Measurements from ENCODE around the gene HUWE1. TPM values are rescaled to one million over a fixed set of nuclear protein-coding genes. Genes with fewer than 3 reads are reported as not detected.

Gene HUWE1
- polyA plus RNA-seq, 3 donors: 151 to 181 (median 156) TPM

- DNase-seq (ENCODE audit: extremely low read depth in 1 of 11, low read depth in 9 of 11, low spot score in 4 of 11): no peak
Observed at GRCh38 chrX:53639257-53639656, 47.3 kb downstream of the HUWE1 start.

- no peak for DNase-seq (ENCODE audit: extremely low read depth in 1 of 11, low read depth in 9 of 11, low spot score in 4 of 11)
Observed at GRCh38 chrX:53637479-53637878, 49.0 kb downstream of the HUWE1 start.

GRCh38 chrX:53631156-53631555 is 55.4 kb downstream of the HUWE1 start:
- DNase-seq (ENCODE audit: extremely low read depth in 1 of 11, low read depth in 9 of 11, low spot score in 4 of 11): no peak

- DNase-seq (ENCODE audit: extremely low read depth in 1 of 11, low read depth in 9 of 11, low spot score in 4 of 11): no peak
Observed at GRCh38 chrX:53630261-53630660, 56.3 kb downstream of the HUWE1 start.

GRCh38 chrX:53622431-53622830 is 64.1 kb downstream of the HUWE1 start:
- no peak for DNase-seq (ENCODE audit: extremely low read depth in 1 of 11, low read depth in 9 of 11, low spot score in 4 of 11)

- no peak for DNase-seq (ENCODE audit: extremely low read depth in 1 of 11, low read depth in 9 of 11, low spot score in 4 of 11)
Observed at GRCh38 chrX:53621418-53621986, 65.0 kb downstream of the HUWE1 start.

- no peak for DNase-seq (ENCODE audit: extremely low read depth in 1 of 11, low read depth in 9 of 11, low spot score in 4 of 11)
Observed at GRCh38 chrX:53616946-53617345, 69.6 kb downstream of the HUWE1 start.

- DNase-seq (ENCODE audit: extremely low read depth in 1 of 11, low read depth in 9 of 11, low spot score in 4 of 11): no peak
Observed at GRCh38 chrX:53606456-53606855, 80.1 kb downstream of the HUWE1 start.

GRCh38 chrX:53605004-53605403 is 81.5 kb downstream of the HUWE1 start:
- no peak for DNase-seq (ENCODE audit: extremely low read depth in 1 of 11, low read depth in 9 of 11, low spot score in 4 of 11)

- no peak for DNase-seq (ENCODE audit: extremely low read depth in 1 of 11, low read depth in 9 of 11, low spot score in 4 of 11)
Observed at GRCh38 chrX:53599781-53600396, 86.6 kb downstream of the HUWE1 start.

GRCh38 chrX:53598169-53598568 is 88.3 kb downstream of the HUWE1 start:
- no peak for DNase-seq (ENCODE audit: extremely low read depth in 1 of 11, low read depth in 9 of 11, low spot score in 4 of 11)

- no peak for DNase-seq (ENCODE audit: extremely low read depth in 1 of 11, low read depth in 9 of 11, low spot score in 4 of 11)
Observed at GRCh38 chrX:53595266-53595810, 91.2 kb downstream of the HUWE1 start.

- DNase-seq (ENCODE audit: extremely low read depth in 1 of 11, low read depth in 9 of 11, low spot score in 4 of 11): no peak
Observed at GRCh38 chrX:53594354-53594753, 92.2 kb downstream of the HUWE1 start.

- DNase-seq (ENCODE audit: extremely low read depth in 1 of 11, low read depth in 9 of 11, low spot score in 4 of 11): no peak
Observed at GRCh38 chrX:53587795-53588420, 98.6 kb downstream of the HUWE1 start.

GRCh38 chrX:53584891-53585290 is 101.6 kb downstream of the HUWE1 start:
- no peak for DNase-seq (ENCODE audit: extremely low read depth in 1 of 11, low read depth in 9 of 11, low spot score in 4 of 11)

- no peak for DNase-seq (ENCODE audit: extremely low read depth in 1 of 11, low read depth in 9 of 11, low spot score in 4 of 11)
Observed at GRCh38 chrX:53583571-53583970, 102.9 kb downstream of the HUWE1 start.

- DNase-seq (ENCODE audit: extremely low read depth in 1 of 11, low read depth in 9 of 11, low spot score in 4 of 11): peak in 10 of 11 donors; percentile 3 to 36 (median 12)
Observed at GRCh38 chrX:53580742-53581504, 105.6 kb downstream of the HUWE1 start.

GRCh38 chrX:53571494-53571893 is 115.0 kb downstream of the HUWE1 start:
- DNase-seq (ENCODE audit: extremely low read depth in 1 of 11, low read depth in 9 of 11, low spot score in 4 of 11): no peak

GRCh38 chrX:53563324-53563723 is 123.2 kb downstream of the HUWE1 start:
- DNase-seq (ENCODE audit: extremely low read depth in 1 of 11, low read depth in 9 of 11, low spot score in 4 of 11): no peak

GRCh38 chrX:53561912-53562311 is 124.6 kb downstream of the HUWE1 start:
- no peak for DNase-seq (ENCODE audit: extremely low read depth in 1 of 11, low read depth in 9 of 11, low spot score in 4 of 11)

Measured in renal cortex interstitium (tissue), 11 donors.